Prostate gland (tissue), 2 donors: ENCODE results near the gene EXOC6. TPM values are rescaled to one million over a fixed set of nuclear protein-coding genes. Genes with fewer than 3 reads are reported as not detected.
"Not testable (repeated sequence)": the region's sequence is repeated elsewhere in the genome, so short reads cannot be mapped to it uniquely, and the experiment has no call there.

Source experiments
- DNase-seq: peaks from one replicate; pipeline ENCODE4 v3.0.0-alpha.2; 2019; ENCODE audit warnings: low spot score
- H3K27ac ChIP-seq, 2 donors: fragments of 200-600 bp; sonication (generic); 2 replicates each; pipeline ENCODE4 v1.5.1; 2017 to 2019
- H3K27me3 ChIP-seq: fragments of 200-600 bp; sonication (generic); replicated peaks from 2 replicates; pipeline ENCODE4 v1.5.1; 2019; ENCODE audit not compliant: insufficient read depth
- H3K36me3 ChIP-seq, 2 donors: fragments of 200-600 bp; sonication (generic); 1 replicate in 1 of 2; 2 replicates in 1 of 2; pipeline versions ENCODE4 v1.5.1 to v1.8.1; 2017 to 2019
- H3K4me1 ChIP-seq: fragments of 200-600 bp; sonication (generic); replicated peaks from 2 replicates; pipeline ENCODE4 v1.5.1; 2019
- H3K4me3 ChIP-seq, 2 donors: fragments of 200-600 bp; sonication (generic); 2 replicates each; pipeline ENCODE4 v1.5.1; 2017 to 2019
- H3K9me3 ChIP-seq: fragments of 200-600 bp; sonication (generic); 2 replicates; pipeline ENCODE4 v1.5.1; 2017
- POLR2A ChIP-seq: fragments of 450-650 bp; IDR thresholded peaks from one replicate; pipeline ENCODE4 v1.6.1; 2016; ENCODE audit warnings: antibody characterized with exemption, mild to moderate bottlenecking
- POLR2AphosphoS5 ChIP-seq: sonication (generic); formaldehyde crosslinking; IDR thresholded peaks from one replicate; pipeline ENCODE4 v1.6.1; 2017; ENCODE audit warnings: antibody characterized with exemption
- WGBS: methylation state at CpG from one replicate; pipeline ENCODE4 v1.1.5; 2018; 5-methylcytosine and 5-hydroxymethylcytosine counted together
- intact Hi-C: fragments of 100-400 bp; cut with DNase I; formaldehyde crosslinking; loops from one replicate; pipeline ENCODE4 v1.14.2; 2022
- total RNA-seq, 2 donors: library from RNA; depleted of rRNA; stranded (reverse); fragments of >200 nt; gene quantifications; one replicate each; pipeline ENCODE4 v1.1.0, GENCODE V29; 2016
- TF ChIP-seq, protein P1 (sequence below), 4 experiments: fragments of 200-600 bp in 2 of 4; fragments of 450-650 bp in 2 of 4; sonication (generic) in 2 of 4; IDR thresholded peaks; 1 replicate in 3 of 4; 2 replicates in 1 of 4; pipeline ENCODE4 v1.5.1; 2016 to 2019; ENCODE audit warnings: antibody characterized with exemption in 4 of 4, mild to moderate bottlenecking in 2 of 4, moderate library complexity in 2 of 4

Gene EXOC6
- total RNA-seq, 2 donors from 2014 or later: 13.5 to 598 TPM

DNA sequence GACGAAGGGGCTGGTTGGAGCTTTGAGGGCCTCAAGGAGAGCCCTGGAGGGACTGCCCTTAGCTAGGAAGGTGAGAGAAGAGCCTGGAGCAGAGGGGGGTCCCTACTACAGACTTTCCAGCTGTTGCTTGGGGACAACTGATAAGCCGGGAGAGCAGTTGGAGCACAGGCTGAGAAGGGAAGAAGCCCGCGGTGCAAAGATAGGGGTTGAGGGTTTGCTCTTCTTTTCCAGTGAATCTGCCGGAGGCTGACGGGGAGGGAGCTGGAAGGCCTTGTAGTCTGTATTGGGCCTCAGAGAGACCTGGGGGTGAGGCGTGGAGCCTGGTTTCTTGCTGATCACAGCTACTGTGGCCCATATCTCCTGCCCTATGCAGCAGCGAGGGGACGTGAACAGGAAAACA lies 249.1 kb downstream of the EXOC6 start:
- TF ChIP-seq POLR2A (no peak), POLR2AphosphoS5 (no peak)
- TF ChIP-seq, protein P1, sequence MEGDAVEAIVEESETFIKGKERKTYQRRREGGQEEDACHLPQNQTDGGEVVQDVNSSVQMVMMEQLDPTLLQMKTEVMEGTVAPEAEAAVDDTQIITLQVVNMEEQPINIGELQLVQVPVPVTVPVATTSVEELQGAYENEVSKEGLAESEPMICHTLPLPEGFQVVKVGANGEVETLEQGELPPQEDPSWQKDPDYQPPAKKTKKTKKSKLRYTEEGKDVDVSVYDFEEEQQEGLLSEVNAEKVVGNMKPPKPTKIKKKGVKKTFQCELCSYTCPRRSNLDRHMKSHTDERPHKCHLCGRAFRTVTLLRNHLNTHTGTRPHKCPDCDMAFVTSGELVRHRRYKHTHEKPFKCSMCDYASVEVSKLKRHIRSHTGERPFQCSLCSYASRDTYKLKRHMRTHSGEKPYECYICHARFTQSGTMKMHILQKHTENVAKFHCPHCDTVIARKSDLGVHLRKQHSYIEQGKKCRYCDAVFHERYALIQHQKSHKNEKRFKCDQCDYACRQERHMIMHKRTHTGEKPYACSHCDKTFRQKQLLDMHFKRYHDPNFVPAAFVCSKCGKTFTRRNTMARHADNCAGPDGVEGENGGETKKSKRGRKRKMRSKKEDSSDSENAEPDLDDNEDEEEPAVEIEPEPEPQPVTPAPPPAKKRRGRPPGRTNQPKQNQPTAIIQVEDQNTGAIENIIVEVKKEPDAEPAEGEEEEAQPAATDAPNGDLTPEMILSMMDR (IDR thresholded peaks at IDR 0.05): no peak
- no peaks in the 10 kb centered on the region for H3K27me3 ChIP-seq
- no peaks in the 10 kb centered on the region for H3K36me3 ChIP-seq
- H3K27ac ChIP-seq: no peak overlapping the region
- H3K9me3 ChIP-seq: no peaks in the 10 kb centered on the region
- H3K4me1 ChIP-seq: no peaks in the 10 kb centered on the region
- intact Hi-C loops: no loop called here
- WGBS: 82% methylated on average over 9 of the region's 9 CpGs
- DNase-seq: no peak
- H3K4me3 ChIP-seq: no peak overlapping the region

DNA sequence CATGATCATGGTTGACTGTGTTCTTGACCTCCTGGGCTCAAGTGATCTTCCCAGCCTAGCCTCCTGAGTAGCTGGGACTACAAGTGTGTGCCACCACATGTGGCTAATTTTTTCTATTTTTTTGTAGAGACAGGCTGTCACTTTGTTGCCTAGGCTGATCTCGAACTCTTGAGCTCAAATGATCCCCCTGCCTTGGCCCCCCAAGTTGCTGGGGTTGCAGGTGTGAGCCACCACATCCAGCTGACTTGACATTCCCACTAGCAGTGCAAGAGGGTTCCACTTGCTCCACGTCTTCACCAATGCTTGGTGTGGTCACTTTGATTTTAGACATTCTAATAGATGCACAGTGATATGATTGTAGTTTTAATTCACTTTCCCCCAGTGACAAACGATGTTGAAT lies 250.5 kb downstream of the EXOC6 start:
- Histone ChIP-seq H3K4me3 (no peak overlapping the region), H3K9me3 (no peaks in the 10 kb centered on the region), H3K27me3 (no peaks in the 10 kb centered on the region), H3K27ac (no peak overlapping the region), H3K4me1 (no peaks in the 10 kb centered on the region), H3K36me3 (no peaks in the 10 kb centered on the region)
- intact Hi-C loops: no loop called here
- no peak for DNase-seq
- TF ChIP-seq, protein P1 (IDR thresholded peaks at IDR 0.05): no peak
- TF ChIP-seq POLR2AphosphoS5 (no peak), POLR2A (no peak)
- WGBS: 97% methylated on average over 3 of the region's 3 CpGs

DNA sequence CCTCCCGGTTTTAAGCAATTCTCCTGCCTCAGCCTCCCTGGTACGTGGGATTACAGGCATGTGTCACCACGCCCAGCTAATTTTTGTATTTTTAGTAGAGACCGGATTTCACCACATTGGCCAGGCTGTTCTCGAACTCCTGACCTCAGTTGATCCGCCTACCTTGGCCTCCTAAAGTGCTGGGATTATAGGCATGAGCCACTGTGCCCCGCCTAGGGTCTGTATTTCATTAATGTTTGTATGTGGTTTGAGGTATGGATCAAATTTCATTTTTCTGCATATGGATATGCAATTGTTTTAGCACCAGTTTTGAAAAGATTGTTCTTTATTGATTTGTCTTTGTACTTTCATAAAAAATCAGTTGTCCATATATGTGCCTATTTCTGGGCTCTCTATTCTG lies 251.3 kb downstream of the EXOC6 start:
- WGBS: 86% methylated on average over 7 of the region's 7 CpGs
- Histone ChIP-seq H3K27me3 (no peaks in the 10 kb centered on the region), H3K9me3 (no peaks in the 10 kb centered on the region), H3K27ac (no peak overlapping the region), H3K4me3 (no peak overlapping the region), H3K36me3 (no peaks in the 10 kb centered on the region), H3K4me1 (no peaks in the 10 kb centered on the region)
- TF ChIP-seq, protein P1 (IDR thresholded peaks at IDR 0.05): no peak
- TF ChIP-seq POLR2A (no peak), POLR2AphosphoS5 (no peak)
- intact Hi-C loops: no loop called here
- no peak for DNase-seq

DNA sequence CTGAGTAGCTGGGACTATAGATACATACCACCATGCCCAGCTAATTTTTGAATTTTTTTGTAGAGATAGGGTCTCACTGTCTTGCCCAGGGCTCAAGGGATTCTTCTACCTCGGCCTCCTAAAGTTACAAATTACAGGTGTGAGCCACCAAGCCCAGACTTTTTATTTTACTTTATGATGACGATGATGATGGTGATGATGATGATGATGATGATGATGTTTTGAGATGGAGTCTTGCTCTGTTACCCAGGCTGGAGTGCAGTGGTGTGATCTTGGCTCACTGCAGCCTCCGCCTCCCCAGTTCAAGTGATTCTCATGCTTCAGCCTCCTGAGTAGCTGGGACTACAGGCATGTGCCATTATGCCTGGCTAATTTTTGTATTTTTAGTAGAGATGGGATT lies 252.8 kb downstream of the EXOC6 start:
- H3K9me3 ChIP-seq, DNase-seq, H3K36me3 ChIP-seq, H3K27ac ChIP-seq, H3K4me3 ChIP-seq, H3K4me1 ChIP-seq, H3K27me3 ChIP-seq, intact Hi-C loops: not testable (repeated sequence)
- WGBS: 94% methylated on average over 3 of the region's 3 CpGs

DNA sequence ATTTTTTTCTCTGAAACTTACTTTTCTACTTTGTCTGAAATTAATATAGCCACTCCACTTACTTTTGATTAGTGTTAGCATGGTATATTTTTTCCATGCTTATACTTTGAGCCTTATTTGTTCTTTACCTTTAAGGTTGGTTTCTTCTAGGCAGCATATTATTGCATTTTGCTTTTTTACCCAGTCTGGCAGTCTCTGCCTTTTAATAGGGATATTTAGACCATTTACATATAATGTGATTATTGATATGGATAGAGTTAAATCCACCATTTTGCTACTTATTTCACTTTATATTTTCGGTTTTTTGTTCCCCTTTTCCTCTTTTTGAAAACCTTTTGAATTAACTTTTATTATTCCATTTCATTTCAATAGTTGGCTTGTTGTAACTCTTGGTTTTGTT lies 255.6 kb downstream of the EXOC6 start:
- intact Hi-C loops: no loop called here
- H3K27me3 ChIP-seq: no peaks in the 10 kb centered on the region
- TF ChIP-seq, protein P1 (IDR thresholded peaks at IDR 0.05): no peak
- TF ChIP-seq POLR2AphosphoS5 (no peak), POLR2A (no peak)

More for the DNA sequence above, 255.6 kb downstream of the EXOC6 start:
- no peaks in the 10 kb centered on the region for H3K9me3 ChIP-seq
- no peak for DNase-seq
- no peak overlapping the region for H3K27ac ChIP-seq
- no peaks in the 10 kb centered on the region for H3K36me3 ChIP-seq
- H3K4me3 ChIP-seq: no peak overlapping the region
- H3K4me1 ChIP-seq: no peaks in the 10 kb centered on the region
- WGBS: 96% methylated on average over 1 of the region's 1 CpG
